Measurements from ENCODE around the gene LRBA.

DNA sequence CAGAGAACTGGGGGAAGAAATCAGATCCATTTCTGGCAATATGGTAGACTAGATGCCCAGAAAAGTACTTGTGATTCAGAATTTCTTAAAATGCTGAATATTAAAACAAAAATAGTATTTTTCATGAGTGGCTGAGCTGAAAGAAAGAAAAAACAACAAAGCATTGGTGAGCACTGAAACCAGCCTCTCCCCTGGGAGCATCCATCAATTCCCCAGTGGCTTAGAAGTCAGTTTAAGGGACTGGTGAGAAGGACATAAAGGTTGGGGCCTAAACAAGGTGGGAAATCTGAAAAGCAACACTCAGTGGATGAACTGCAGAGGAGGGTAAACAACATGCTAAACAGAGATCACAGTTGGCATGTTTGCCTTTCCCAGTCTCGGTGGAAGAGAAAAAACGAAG is 20.4 kb downstream of the LRBA start:
- TF ChIP-seq TAF1 (conservative IDR thresholded peaks at IDR 0.05) (no peak), SP1 (IDR thresholded peaks at IDR 0.05) (no peak), YY1 (IDR thresholded peaks at IDR 0.05) (no peak)
- TF ChIP-seq, protein P1, sequence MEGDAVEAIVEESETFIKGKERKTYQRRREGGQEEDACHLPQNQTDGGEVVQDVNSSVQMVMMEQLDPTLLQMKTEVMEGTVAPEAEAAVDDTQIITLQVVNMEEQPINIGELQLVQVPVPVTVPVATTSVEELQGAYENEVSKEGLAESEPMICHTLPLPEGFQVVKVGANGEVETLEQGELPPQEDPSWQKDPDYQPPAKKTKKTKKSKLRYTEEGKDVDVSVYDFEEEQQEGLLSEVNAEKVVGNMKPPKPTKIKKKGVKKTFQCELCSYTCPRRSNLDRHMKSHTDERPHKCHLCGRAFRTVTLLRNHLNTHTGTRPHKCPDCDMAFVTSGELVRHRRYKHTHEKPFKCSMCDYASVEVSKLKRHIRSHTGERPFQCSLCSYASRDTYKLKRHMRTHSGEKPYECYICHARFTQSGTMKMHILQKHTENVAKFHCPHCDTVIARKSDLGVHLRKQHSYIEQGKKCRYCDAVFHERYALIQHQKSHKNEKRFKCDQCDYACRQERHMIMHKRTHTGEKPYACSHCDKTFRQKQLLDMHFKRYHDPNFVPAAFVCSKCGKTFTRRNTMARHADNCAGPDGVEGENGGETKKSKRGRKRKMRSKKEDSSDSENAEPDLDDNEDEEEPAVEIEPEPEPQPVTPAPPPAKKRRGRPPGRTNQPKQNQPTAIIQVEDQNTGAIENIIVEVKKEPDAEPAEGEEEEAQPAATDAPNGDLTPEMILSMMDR (IDR thresholded peaks at IDR 0.05; ENCODE audit: low read depth, low read length, missing input control), result no peak
- TF ChIP-seq, protein P2, sequence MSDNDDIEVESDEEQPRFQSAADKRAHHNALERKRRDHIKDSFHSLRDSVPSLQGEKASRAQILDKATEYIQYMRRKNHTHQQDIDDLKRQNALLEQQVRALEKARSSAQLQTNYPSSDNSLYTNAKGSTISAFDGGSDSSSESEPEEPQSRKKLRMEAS (IDR thresholded peaks at IDR 0.05), result no peak

Measured in liver (tissue), 3 donors.